OCI-LY1 (cell line): ENCODE data around the gene ZBTB7C.

Experiments used
- EZH2 ChIP-seq: fragments of 200-600 bp; sonication (generic), shearing (Covaris generic); IDR thresholded peaks from 2 replicates; pipeline ENCODE4 v1.8.0; 2017; ENCODE audit warnings: borderline replicate concordance, mixed run types, mild to moderate bottlenecking, antibody characterized with exemption, low read length, moderate library complexity, mixed read lengths
- TF ChIP-seq, protein P1 (sequence below): fragments of 200-600 bp; sonication (generic), shearing (Covaris generic); IDR thresholded peaks from 2 replicates; pipeline ENCODE4 v1.5.1; 2017; ENCODE audit warnings: mild to moderate bottlenecking, antibody characterized with exemption, low read length, moderate library complexity, mixed read lengths

DNA sequence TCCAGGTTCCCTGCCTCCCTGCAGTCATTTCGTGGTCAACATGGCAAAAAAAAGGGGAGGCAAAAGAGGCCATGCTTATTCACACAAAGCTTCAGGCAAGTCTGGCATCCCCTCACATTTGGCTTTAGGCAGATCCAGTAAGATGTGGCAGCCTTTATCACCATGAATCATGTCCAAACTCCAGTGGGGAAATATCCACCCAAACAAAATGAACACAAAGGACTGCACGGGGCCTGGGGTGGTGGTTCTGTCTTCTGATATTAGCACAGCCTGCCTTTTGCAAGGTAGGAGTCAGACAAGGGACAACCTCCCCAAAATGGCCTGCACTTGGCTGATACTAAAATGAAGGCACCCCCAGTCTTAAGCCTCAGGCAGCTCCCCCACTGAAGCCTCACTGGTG lies 129.9 kb downstream of the ZBTB7C start:
- TF ChIP-seq, protein P1, sequence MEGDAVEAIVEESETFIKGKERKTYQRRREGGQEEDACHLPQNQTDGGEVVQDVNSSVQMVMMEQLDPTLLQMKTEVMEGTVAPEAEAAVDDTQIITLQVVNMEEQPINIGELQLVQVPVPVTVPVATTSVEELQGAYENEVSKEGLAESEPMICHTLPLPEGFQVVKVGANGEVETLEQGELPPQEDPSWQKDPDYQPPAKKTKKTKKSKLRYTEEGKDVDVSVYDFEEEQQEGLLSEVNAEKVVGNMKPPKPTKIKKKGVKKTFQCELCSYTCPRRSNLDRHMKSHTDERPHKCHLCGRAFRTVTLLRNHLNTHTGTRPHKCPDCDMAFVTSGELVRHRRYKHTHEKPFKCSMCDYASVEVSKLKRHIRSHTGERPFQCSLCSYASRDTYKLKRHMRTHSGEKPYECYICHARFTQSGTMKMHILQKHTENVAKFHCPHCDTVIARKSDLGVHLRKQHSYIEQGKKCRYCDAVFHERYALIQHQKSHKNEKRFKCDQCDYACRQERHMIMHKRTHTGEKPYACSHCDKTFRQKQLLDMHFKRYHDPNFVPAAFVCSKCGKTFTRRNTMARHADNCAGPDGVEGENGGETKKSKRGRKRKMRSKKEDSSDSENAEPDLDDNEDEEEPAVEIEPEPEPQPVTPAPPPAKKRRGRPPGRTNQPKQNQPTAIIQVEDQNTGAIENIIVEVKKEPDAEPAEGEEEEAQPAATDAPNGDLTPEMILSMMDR, result no peak
- no peak for TF ChIP-seq EZH2
